Measurements from ENCODE around the gene METTL21A. TPM values are rescaled to one million over a fixed set of nuclear protein-coding genes. Genes with fewer than 3 reads are reported as not detected.
A peak's percentile ranks its signal among the peaks of the same experiment; 100 is the strongest.

METTL21A gene
- total and polyA plus RNA-seq, 2 experiments from 2014 or later, result 86.0 to 118 TPM

GRCh38 chr2:207660994-207661393 lies 35.8 kb upstream of the METTL21A start:
- no peak overlapping the region; the same call in 1 of the 2 replicates for H3K27ac Mint-ChIP-seq
- ATAC-seq (peak; percentile 53), DNase-seq (ENCODE audit: low spot score) (peak; percentile 20)
- TF ChIP-seq STAT1 (IDR thresholded peaks at IDR 0.05; ENCODE audit: unreplicated experiment), result no peak
- no peak for TF ChIP-seq REST (IDR thresholded peaks at IDR 0.05; ENCODE audit: unreplicated experiment)
- no peak for TF ChIP-seq EZH2phosphoT487 (IDR thresholded peaks at IDR 0.05; ENCODE audit: unreplicated experiment)
- no peak for TF ChIP-seq EZH2 (IDR thresholded peaks at IDR 0.05; ENCODE audit: low read depth, unreplicated experiment)
- TF ChIP-seq POLR2AphosphoS5 (IDR thresholded peaks at IDR 0.05; ENCODE audit: low read depth), result no peak
- no peak for TF ChIP-seq JUNB (IDR thresholded peaks at IDR 0.05; ENCODE audit: unreplicated experiment)
- TF ChIP-seq ETS1 (IDR thresholded peaks at IDR 0.05), result no peak
- no peak for TF ChIP-seq NANOG (IDR thresholded peaks at IDR 0.05; ENCODE audit: borderline replicate concordance)
- TF ChIP-seq ZNF114 (CRISPR knock-in tag; IDR thresholded peaks at IDR 0.05), result no peak
- TF ChIP-seq CREB1 (CRISPR knock-in tag; IDR thresholded peaks at IDR 0.05; ENCODE audit: low read depth), result no peak
- no peak for TF ChIP-seq ZNF331 (CRISPR knock-in tag; IDR thresholded peaks at IDR 0.05; ENCODE audit: low read depth)
- TF ChIP-seq ZNF462 (CRISPR knock-in tag; IDR thresholded peaks at IDR 0.05), result no peak
- no peak for TF ChIP-seq CTCF (conservative IDR thresholded peaks at IDR 0.05; ENCODE audit: low read depth in 2 of 2)
- Histone ChIP-seq H3K79me2 (replicated peaks; ENCODE audit: insufficient read depth) (no peaks in the 10 kb centered on the region), H3K9me2 (ENCODE audit: insufficient read depth) (no peaks in the 10 kb centered on the region; the same call in 1 of the 2 replicates), H2AFZ (peak overlapping the region; percentile 97), H3K4me3 (no peak overlapping the region), H3K36me3 (ENCODE audit: insufficient read depth) (no peaks in the 10 kb centered on the region), H3K27ac (ENCODE audit: low read depth) (no peak overlapping the region), H3F3A (replicated peaks; ENCODE audit: low read depth) (no peaks in the 10 kb centered on the region), H3K4me1 (ENCODE audit: insufficient read depth) (no peaks in the 10 kb centered on the region), H3K27me3 (ENCODE audit: insufficient read depth) (no peaks in the 10 kb centered on the region), H4K20me1 (replicated peaks; ENCODE audit: insufficient read depth) (no peaks in the 10 kb centered on the region), H3K4me2 (no peak overlapping the region)
- peaks cover 9% of the 10 kb centered on the region; the same call in 1 of the 3 replicates for H3K4me1 Mint-ChIP-seq
- peaks cover 7% of the 10 kb centered on the region for H3K27me3 Mint-ChIP-seq (ENCODE audit: insufficient read depth, low read depth, poor library complexity)
- H3K9me3 Mint-ChIP-seq, result no peaks in the 10 kb centered on the region
- H3K36me3 Mint-ChIP-seq (ENCODE audit: low read depth), result no peaks in the 10 kb centered on the region
- no peak overlapping the region; the same call in 2 of the 3 replicates for H3K4me3 Mint-ChIP-seq
